Right lobe of liver (tissue), 4 donors: ENCODE data around the gene TPO.

ENCODE experiments used
- POLR2A ChIP-seq: fragments of 450-650 bp; IDR thresholded peaks from one replicate; pipeline ENCODE4 v1.6.1; 2017; ENCODE audit warnings: antibody characterized with exemption, mild to moderate bottlenecking
- TF ChIP-seq, protein P1 (sequence below), 4 donors: fragments of 200-600 bp in 3 of 4; fragments of 450-650 bp in 1 of 4; IDR thresholded peaks; one replicate each; pipeline versions ENCODE4 v1.5.1 to v1.8.0; 2016 to 2022; ENCODE audit warnings: antibody characterized with exemption in 4 of 4, mild to moderate bottlenecking in 2 of 4
- donor health status: DM: no; HTN: no; CAD: no.
- donor health status: DM: no; HTN: no; CAD: no.
- donor health status: DM: no; HTN: yes; CAD: no.

DNA sequence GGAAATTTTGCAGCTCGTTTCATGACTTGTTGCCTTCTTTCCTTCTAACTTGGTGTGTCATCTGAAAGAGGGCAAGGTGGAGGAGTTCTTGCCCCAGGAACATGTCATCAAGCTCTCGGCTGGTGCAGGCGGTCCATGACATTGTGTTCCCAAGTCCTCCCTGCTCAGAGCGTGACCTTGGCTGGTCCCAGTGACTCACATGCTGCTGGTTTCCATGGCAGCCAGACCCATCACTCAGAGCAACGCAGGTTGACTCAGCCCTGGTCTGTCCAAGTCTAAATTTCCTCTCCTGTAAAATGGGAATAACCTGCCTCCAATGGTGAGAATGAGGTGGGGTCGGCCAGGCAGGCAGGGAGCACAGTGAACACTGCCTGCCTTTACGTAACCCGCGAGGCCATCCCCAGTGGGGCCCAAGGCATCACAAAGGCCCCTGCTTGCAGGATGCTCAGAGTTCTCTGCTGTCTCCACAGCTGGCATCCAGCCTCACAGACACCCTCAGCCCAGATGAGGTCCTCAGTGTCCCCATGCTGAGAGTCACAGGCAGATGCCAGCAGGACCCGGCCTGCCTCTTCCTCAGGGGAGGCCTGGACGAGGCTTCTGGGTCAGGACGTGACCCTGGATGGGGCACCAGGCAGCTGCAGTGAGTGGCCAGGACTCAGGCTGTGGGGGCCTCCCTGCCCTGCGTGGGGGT is 143.7 kb downstream of the TPO start:
- TF ChIP-seq, protein P1, sequence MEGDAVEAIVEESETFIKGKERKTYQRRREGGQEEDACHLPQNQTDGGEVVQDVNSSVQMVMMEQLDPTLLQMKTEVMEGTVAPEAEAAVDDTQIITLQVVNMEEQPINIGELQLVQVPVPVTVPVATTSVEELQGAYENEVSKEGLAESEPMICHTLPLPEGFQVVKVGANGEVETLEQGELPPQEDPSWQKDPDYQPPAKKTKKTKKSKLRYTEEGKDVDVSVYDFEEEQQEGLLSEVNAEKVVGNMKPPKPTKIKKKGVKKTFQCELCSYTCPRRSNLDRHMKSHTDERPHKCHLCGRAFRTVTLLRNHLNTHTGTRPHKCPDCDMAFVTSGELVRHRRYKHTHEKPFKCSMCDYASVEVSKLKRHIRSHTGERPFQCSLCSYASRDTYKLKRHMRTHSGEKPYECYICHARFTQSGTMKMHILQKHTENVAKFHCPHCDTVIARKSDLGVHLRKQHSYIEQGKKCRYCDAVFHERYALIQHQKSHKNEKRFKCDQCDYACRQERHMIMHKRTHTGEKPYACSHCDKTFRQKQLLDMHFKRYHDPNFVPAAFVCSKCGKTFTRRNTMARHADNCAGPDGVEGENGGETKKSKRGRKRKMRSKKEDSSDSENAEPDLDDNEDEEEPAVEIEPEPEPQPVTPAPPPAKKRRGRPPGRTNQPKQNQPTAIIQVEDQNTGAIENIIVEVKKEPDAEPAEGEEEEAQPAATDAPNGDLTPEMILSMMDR (IDR thresholded peaks at IDR 0.05): no peak
- TF ChIP-seq POLR2A: no peak
